Measurements from ENCODE around the gene SLC6A13.

DNA sequence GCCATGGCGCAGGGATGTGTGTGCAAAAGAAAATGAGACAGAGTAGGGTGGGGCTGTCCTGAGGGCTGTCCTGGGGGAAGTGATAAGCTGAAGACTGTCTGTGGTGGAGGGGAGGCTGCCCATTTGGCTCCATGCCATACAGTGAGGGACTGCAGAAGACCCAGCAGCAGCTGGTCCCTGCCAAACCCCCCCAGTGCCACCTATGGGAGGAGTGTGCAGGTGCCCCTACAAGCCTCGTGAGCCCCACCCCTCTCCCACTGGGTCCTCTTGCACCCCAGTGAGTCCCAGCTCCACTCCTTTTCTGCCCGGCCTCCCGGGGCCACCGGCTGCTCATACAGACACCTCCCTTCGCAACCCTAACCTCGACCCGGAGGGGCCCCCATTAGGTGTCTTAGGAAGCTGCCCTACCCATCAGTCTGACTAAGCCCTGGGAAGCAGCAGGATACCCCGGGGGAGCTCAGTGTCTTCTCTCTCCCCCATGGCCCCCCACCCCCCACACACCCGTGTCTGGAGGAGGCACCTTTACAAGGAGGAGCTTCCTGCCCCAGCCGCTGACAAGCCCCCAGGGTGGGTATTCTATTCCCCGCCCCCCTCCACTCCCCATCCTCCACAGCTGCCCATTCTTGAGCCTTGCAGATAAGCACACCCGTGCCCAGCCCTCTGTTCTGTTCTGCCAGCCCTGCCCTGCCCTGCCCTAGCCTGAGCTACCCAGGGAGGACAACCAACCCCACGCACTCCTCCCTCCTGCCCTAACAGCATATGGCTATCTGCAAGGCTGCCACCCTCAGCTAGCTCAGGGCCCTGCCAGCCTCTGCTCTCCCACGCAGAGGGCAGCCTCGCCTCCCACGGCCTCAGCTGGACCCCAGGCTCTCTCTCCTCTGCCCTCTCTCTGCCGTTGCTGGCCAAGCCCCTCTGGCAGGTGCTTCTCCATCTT, 90.6 kb downstream of the SLC6A13 start:
- TF ChIP-seq ZC3H10 (CRISPR knock-in tag; IDR thresholded peaks at IDR 0.05) (no peak), TSHZ2 (CRISPR knock-in tag; IDR thresholded peaks at IDR 0.05) (no peak)

All from SK-N-SH treated with all-trans-retinoic acid at 6 μM for 48 hours (cell line).